Cardiac atrium fibroblast (primary cell): ENCODE measurements around the gene PPP2R5C. TPM values are rescaled to one million over a fixed set of nuclear protein-coding genes. Genes with fewer than 3 reads are reported as not detected.

Source experiments
- total RNA-seq: library from RNA; depleted of rRNA; stranded (reverse); fragments of >200 nt; gene quantifications from 2 replicates; pipeline ENCODE4 v1.2.3, GENCODE V29; 2015

Gene PPP2R5C
- 57.2 and 65.8 TPM in 2 replicates for total RNA-seq

GRCh38 chr14:101761032-101761880, at the start of gene PPP2R5C:
Gene PPP2R5C (plus strand): TSS chr14:101761709. CDS start chr14:101761894, 185 bp downstream.

GRCh38 chr14:101964297-101965180, 203.0 kb downstream of the PPP2R5C start, which contains the start of gene DYNC1H1:
Gene DYNC1H1 (plus strand): TSS chr14:101964573. CDS start chr14:101964692, 119 bp downstream.

Other genes starting within 250 kb of the PPP2R5C start
- not detected in 2 replicates for gene DIO3, start 200.2 kb upstream of the PPP2R5C start, total RNA-seq
- gene DYNC1H1, start 202.9 kb downstream of the PPP2R5C start, total RNA-seq: 298 and 398 TPM in 2 replicates